ENCODE measurements around the gene NCBP2.

Gene NCBP2

DNA sequence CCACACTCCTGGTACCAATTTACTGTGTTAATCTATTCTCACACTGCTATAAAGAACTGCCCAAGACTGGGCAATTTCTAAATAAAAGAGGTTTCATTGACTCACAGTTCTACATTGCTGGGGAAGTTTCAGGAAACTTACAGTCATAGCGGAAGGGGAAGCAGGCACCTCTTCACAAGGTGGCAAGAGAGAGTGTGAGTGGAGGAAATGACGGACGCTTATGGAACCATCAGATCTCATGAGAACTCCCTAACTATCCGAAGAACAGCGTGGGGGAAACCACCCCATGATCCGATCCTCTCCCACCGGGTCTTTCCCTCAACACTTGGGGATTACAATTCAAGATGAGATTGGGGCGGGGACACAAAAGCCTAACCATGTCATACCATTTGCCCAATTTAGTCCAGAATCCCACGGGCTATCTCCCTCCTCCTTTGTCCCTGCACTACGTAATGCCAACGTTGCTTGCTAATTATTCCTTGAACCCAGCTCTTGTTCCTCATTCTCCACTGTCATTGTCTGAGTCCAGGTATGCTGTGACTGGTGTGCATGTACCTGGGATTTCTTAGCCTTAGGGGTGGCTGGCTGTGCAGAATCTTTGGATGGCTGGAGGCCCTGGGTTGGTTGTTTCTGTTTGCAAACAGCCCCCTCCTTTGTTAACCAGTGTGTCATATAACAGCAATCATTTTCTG lies 22.9 kb upstream of the NCBP2 start:
- TF ChIP-seq FOXP2 (optimal IDR thresholded peaks at IDR 0.05; ENCODE audit: borderline replicate concordance, extremely low read depth, extremely low read length, insufficient read depth) = no peak
- no peak for TF ChIP-seq POLR2AphosphoS5 (IDR thresholded peaks at IDR 0.05; ENCODE audit: low read depth, low read length)
- TF ChIP-seq REST (IDR thresholded peaks at IDR 0.05; ENCODE audit: insufficient read depth in 1 of 2, low read depth in 2 of 2, low read length in 2 of 2) = no peak
- TF ChIP-seq TAF1 (IDR thresholded peaks at IDR 0.05; ENCODE audit: borderline replicate concordance, insufficient read depth, low read length) = no peak
- no peak for TF ChIP-seq SIN3A (IDR thresholded peaks at IDR 0.05; ENCODE audit: borderline replicate concordance, insufficient read depth, low read length)

- TF ChIP-seq TAF1 (IDR thresholded peaks at IDR 0.05; ENCODE audit: borderline replicate concordance, insufficient read depth, low read length) (no peak), REST (IDR thresholded peaks at IDR 0.05; ENCODE audit: insufficient read depth in 1 of 2, low read depth in 2 of 2, low read length in 2 of 2) (no peak), POLR2AphosphoS5 (IDR thresholded peaks at IDR 0.05; ENCODE audit: low read depth, low read length) (no peak), SIN3A (IDR thresholded peaks at IDR 0.05; ENCODE audit: borderline replicate concordance, insufficient read depth, low read length) (no peak), FOXP2 (optimal IDR thresholded peaks at IDR 0.05; ENCODE audit: borderline replicate concordance, extremely low read depth, extremely low read length, insufficient read depth) (no peak)
Measured at GRCh38 chr3:196963631-196963953, 21.3 kb upstream of the NCBP2 start.

DNA sequence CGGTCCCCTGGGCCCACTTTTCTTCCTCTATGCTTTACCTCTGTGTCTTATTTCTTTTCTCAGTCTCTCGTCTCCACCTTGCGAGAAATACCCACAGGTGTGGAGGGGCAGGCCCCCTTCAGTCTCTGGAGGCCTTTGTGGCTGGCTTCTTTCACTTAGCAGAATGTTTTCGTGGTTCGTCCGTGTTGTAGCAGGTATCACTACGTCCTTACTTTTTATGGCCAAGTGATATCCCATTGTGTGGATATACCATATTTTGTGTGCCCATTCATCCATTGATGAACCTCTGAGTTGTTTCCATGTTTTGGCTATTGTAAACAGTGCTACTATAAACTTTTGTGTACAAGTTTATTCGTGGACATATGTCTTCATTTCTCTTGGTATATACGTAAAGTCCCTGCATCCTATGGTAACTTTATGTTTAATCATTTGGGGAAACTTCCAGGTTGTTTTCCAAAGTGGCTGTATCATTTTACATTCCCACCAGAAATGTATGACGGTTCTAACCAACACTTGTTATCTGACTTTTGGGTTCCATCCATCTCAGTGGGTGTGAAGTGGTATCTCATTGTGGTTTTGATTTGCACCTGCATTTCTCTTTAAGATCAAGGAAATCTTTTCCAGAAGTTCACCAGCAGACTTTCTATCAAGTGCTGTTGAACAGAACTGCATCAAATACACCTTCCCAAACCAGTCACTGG lies 20.8 kb upstream of the NCBP2 start:
- TF ChIP-seq REST (IDR thresholded peaks at IDR 0.05; ENCODE audit: insufficient read depth in 1 of 2, low read depth in 2 of 2, low read length in 2 of 2) = no peak
- TF ChIP-seq SIN3A (IDR thresholded peaks at IDR 0.05; ENCODE audit: borderline replicate concordance, insufficient read depth, low read length) = no peak
- TF ChIP-seq TAF1 (IDR thresholded peaks at IDR 0.05; ENCODE audit: borderline replicate concordance, insufficient read depth, low read length) = no peak
- TF ChIP-seq FOXP2 (optimal IDR thresholded peaks at IDR 0.05; ENCODE audit: borderline replicate concordance, extremely low read depth, extremely low read length, insufficient read depth) = no peak
- TF ChIP-seq POLR2AphosphoS5 (IDR thresholded peaks at IDR 0.05; ENCODE audit: low read depth, low read length) = no peak

GRCh38 chr3:196962108-196962929 lies 20.0 kb upstream of the NCBP2 start:
- TF ChIP-seq POLR2AphosphoS5 (IDR thresholded peaks at IDR 0.05; ENCODE audit: low read depth, low read length) (no peak), FOXP2 (optimal IDR thresholded peaks at IDR 0.05; ENCODE audit: borderline replicate concordance, extremely low read depth, extremely low read length, insufficient read depth) (no peak)

DNA sequence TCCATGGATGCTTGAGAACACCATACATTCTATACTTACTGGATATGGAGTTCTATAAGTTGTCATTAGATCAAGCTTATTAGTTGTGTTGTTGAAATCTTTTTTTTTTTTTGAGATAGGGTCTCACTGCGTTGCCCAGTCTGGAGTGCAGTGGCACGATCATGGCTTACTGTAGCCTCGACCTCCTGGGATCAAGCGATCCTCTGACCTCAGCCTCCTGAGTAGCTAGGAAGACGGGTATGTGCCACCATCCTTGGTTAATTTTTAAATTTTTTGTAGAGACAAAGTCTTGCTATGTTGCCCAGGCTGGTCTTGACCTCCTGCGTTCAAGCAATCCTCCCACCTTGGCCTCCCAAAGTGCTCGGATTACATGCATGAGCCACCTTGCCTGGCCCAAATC lies 12.5 kb upstream of the NCBP2 start:
- no peak for TF ChIP-seq REST (IDR thresholded peaks at IDR 0.05; ENCODE audit: insufficient read depth in 1 of 2, low read depth in 2 of 2, low read length in 2 of 2)
- TF ChIP-seq SIN3A (IDR thresholded peaks at IDR 0.05; ENCODE audit: borderline replicate concordance, insufficient read depth, low read length) = no peak
- TF ChIP-seq TAF1 (IDR thresholded peaks at IDR 0.05; ENCODE audit: borderline replicate concordance, insufficient read depth, low read length) = no peak
- no peak for TF ChIP-seq POLR2AphosphoS5 (IDR thresholded peaks at IDR 0.05; ENCODE audit: low read depth, low read length)
- no peak for TF ChIP-seq FOXP2 (optimal IDR thresholded peaks at IDR 0.05; ENCODE audit: borderline replicate concordance, extremely low read depth, extremely low read length, insufficient read depth)
